ENCODE data around the gene SLC2A9.

SLC2A9 gene

GRCh38 chr4:10022346-10023049 lies 1.2 kb upstream of the SLC2A9 start:
- in situ Hi-C loops (cut with MboI; ENCODE audit: low sequenced_read_pairs) = no loop called here

- in situ Hi-C loops (cut with MboI; ENCODE audit: low sequenced_read_pairs) = no loop called here
These were observed 341 bp upstream of the SLC2A9 start for GRCh38 chr4:10021653-10022023.

- in situ Hi-C loops (cut with MboI; ENCODE audit: low sequenced_read_pairs) = no loop called here
These were observed 1.2 kb downstream of the SLC2A9 start for GRCh38 chr4:10020106-10020505.

GRCh38 chr4:10019521-10020051 lies 1.7 kb downstream of the SLC2A9 start:
- in situ Hi-C loops (cut with MboI; ENCODE audit: low sequenced_read_pairs) = loop anchor here (10.0 kb wide), 1 partner anchor 255 kb away; no protein-coding TSS in a partner anchor

GRCh38 chr4:10018818-10019461 lies 2.4 kb downstream of the SLC2A9 start:
- in situ Hi-C loops (cut with MboI; ENCODE audit: low sequenced_read_pairs) = loop anchor here (10.0 kb wide), 1 partner anchor 254 kb away; no protein-coding TSS in a partner anchor

- in situ Hi-C loops (cut with MboI; ENCODE audit: low sequenced_read_pairs) = loop anchor here (10.0 kb wide), 1 partner anchor 252 kb away; no protein-coding TSS in a partner anchor
These were observed 4.0 kb downstream of the SLC2A9 start for GRCh38 chr4:10017037-10017893.

GRCh38 chr4:10016169-10016568 lies 5.1 kb downstream of the SLC2A9 start:
- in situ Hi-C loops (cut with MboI; ENCODE audit: low sequenced_read_pairs) = loop anchor here (10.0 kb wide), 1 partner anchor 251 kb away; no protein-coding TSS in a partner anchor

- in situ Hi-C loops (cut with MboI; ENCODE audit: low sequenced_read_pairs) = loop anchor here (10.0 kb wide), 1 partner anchor 250 kb away; no protein-coding TSS in a partner anchor
These were observed 6.0 kb downstream of the SLC2A9 start for GRCh38 chr4:10015140-10015753.

GRCh38 chr4:10013722-10014121 lies 7.6 kb downstream of the SLC2A9 start:
- in situ Hi-C loops (cut with MboI; ENCODE audit: low sequenced_read_pairs) = loop anchor here (10.0 kb wide), 1 partner anchor 249 kb away; no protein-coding TSS in a partner anchor

GRCh38 chr4:10011885-10012284 lies 9.4 kb downstream of the SLC2A9 start:
- in situ Hi-C loops (cut with MboI; ENCODE audit: low sequenced_read_pairs) = loop anchor here (10.0 kb wide), 1 partner anchor 247 kb away; no protein-coding TSS in a partner anchor

GRCh38 chr4:10011277-10011676 lies 10.0 kb downstream of the SLC2A9 start:
- in situ Hi-C loops (cut with MboI; ENCODE audit: low sequenced_read_pairs) = loop anchor here (10.0 kb wide), 1 partner anchor 246 kb away; no protein-coding TSS in a partner anchor

- in situ Hi-C loops (cut with MboI; ENCODE audit: low sequenced_read_pairs) = loop anchor here (10.0 kb wide), 1 partner anchor 245 kb away; no protein-coding TSS in a partner anchor
These were observed 11.3 kb downstream of the SLC2A9 start for GRCh38 chr4:10009861-10010500.

- in situ Hi-C loops (cut with MboI; ENCODE audit: low sequenced_read_pairs) = no loop called here
These were observed 12.7 kb downstream of the SLC2A9 start for GRCh38 chr4:10008609-10009005.

GRCh38 chr4:10007793-10008608 lies 13.3 kb downstream of the SLC2A9 start:
- in situ Hi-C loops (cut with MboI; ENCODE audit: low sequenced_read_pairs) = no loop called here

- in situ Hi-C loops (cut with MboI; ENCODE audit: low sequenced_read_pairs) = no loop called here
These were observed 13.9 kb downstream of the SLC2A9 start for GRCh38 chr4:10007436-10007740.

GRCh38 chr4:10006601-10007435 lies 14.5 kb downstream of the SLC2A9 start:
- in situ Hi-C loops (cut with MboI; ENCODE audit: low sequenced_read_pairs) = no loop called here

- in situ Hi-C loops (cut with MboI; ENCODE audit: low sequenced_read_pairs) = no loop called here
These were observed 15.1 kb downstream of the SLC2A9 start for GRCh38 chr4:10006231-10006600.

GRCh38 chr4:10005632-10006031 lies 15.7 kb downstream of the SLC2A9 start:
- in situ Hi-C loops (cut with MboI; ENCODE audit: low sequenced_read_pairs) = no loop called here

All from HL-60/S4 treated with retinoic acid at 250 ng/mL for 4 days and 3 days (cell line).